ENCODE data around the gene PDRG1.

DNA sequence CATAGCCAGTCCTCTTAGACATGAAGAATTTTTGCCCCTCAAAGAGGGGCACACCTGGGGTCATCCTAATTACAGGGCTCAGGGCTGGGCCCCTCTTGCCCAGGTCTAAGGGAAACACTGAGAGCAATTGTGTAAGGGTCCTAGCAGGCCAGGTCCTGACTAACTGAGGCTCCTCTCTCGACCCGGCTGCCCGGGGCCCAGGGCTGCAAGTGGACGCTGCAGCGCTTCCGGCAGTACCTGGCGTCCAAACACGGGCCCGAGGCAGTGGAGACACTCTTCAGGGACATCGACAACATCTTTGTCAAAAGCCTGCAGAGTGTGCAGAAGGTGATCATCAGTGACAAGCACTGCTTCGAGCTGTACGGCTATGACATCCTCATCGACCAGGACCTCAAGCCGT lies 17.4 kb downstream of the PDRG1 start:
- TF ChIP-seq, protein P1, sequence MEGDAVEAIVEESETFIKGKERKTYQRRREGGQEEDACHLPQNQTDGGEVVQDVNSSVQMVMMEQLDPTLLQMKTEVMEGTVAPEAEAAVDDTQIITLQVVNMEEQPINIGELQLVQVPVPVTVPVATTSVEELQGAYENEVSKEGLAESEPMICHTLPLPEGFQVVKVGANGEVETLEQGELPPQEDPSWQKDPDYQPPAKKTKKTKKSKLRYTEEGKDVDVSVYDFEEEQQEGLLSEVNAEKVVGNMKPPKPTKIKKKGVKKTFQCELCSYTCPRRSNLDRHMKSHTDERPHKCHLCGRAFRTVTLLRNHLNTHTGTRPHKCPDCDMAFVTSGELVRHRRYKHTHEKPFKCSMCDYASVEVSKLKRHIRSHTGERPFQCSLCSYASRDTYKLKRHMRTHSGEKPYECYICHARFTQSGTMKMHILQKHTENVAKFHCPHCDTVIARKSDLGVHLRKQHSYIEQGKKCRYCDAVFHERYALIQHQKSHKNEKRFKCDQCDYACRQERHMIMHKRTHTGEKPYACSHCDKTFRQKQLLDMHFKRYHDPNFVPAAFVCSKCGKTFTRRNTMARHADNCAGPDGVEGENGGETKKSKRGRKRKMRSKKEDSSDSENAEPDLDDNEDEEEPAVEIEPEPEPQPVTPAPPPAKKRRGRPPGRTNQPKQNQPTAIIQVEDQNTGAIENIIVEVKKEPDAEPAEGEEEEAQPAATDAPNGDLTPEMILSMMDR (IDR thresholded peaks at IDR 0.05): no peak
- TF ChIP-seq EZH2 (IDR thresholded peaks at IDR 0.05; ENCODE audit: borderline replicate concordance, insufficient read depth, low read depth, low read length, poor library complexity, severe bottlenecking): no peak
